ENCODE data around the gene NDFIP1.
"Not testable (repeated sequence)": the region's sequence is repeated elsewhere in the genome, so short reads cannot be mapped to it uniquely, and the experiment has no call there.

Gene NDFIP1

GRCh38 chr5:142159354-142159753 lies 50.8 kb downstream of the NDFIP1 start:
- no peak for DNase-seq

GRCh38 chr5:142164315-142164714 lies 55.7 kb downstream of the NDFIP1 start:
- DNase-seq = no peak

- DNase-seq = no peak
Observed at GRCh38 chr5:142166754-142167153, 58.2 kb downstream of the NDFIP1 start.

- no peak for DNase-seq
Observed at GRCh38 chr5:142167458-142167857, 58.9 kb downstream of the NDFIP1 start.

- DNase-seq = no peak
Observed at GRCh38 chr5:142168365-142168764, 59.8 kb downstream of the NDFIP1 start.

- DNase-seq = no peak
Observed at GRCh38 chr5:142170254-142170953, 61.8 kb downstream of the NDFIP1 start.

- DNase-seq = no peak
Observed at GRCh38 chr5:142171270-142171669, 62.7 kb downstream of the NDFIP1 start.

- DNase-seq = no peak
Observed at GRCh38 chr5:142175039-142175438, 66.5 kb downstream of the NDFIP1 start.

GRCh38 chr5:142175461-142176142 lies 67.0 kb downstream of the NDFIP1 start:
- DNase-seq = no peak

GRCh38 chr5:142176255-142176654 lies 67.7 kb downstream of the NDFIP1 start:
- DNase-seq = no peak

GRCh38 chr5:142178651-142179050 lies 70.1 kb downstream of the NDFIP1 start:
- no peak for DNase-seq

- DNase-seq = no peak
Observed at GRCh38 chr5:142179776-142180387, 71.3 kb downstream of the NDFIP1 start.

GRCh38 chr5:142181096-142181495 lies 72.5 kb downstream of the NDFIP1 start:
- DNase-seq = no peak

GRCh38 chr5:142181547-142182163 lies 73.1 kb downstream of the NDFIP1 start:
- DNase-seq = no peak

- DNase-seq = no peak
Observed at GRCh38 chr5:142182840-142183239, 74.3 kb downstream of the NDFIP1 start.

GRCh38 chr5:142183561-142183960 lies 75.0 kb downstream of the NDFIP1 start:
- DNase-seq = no peak

- DNase-seq = peak; percentile 79
Observed at GRCh38 chr5:142184988-142185387, 76.4 kb downstream of the NDFIP1 start.

GRCh38 chr5:142186514-142186856 lies 77.9 kb downstream of the NDFIP1 start:
- DNase-seq = no peak

- DNase-seq = peak; percentile 21
Observed at GRCh38 chr5:142186857-142187594, 78.4 kb downstream of the NDFIP1 start.

- not testable (repeated sequence) for DNase-seq
Observed at GRCh38 chr5:142188691-142189090, 80.1 kb downstream of the NDFIP1 start.

GRCh38 chr5:142189813-142190212 lies 81.2 kb downstream of the NDFIP1 start:
- DNase-seq = no peak

- peak; percentile 44 for DNase-seq
Observed at GRCh38 chr5:142191776-142192175, 83.2 kb downstream of the NDFIP1 start.
